NCI-H446 treated with DMSO at 0.1 percent for 48 hours (cell line): ENCODE measurements around the gene MLX.
"Not testable (repeated sequence)": the region's sequence is repeated elsewhere in the genome, so short reads cannot be mapped to it uniquely, and the experiment has no call there.

Experiments used
- DNase-seq: peaks from one replicate; lab custom pipeline; 2025; lab: John Stamatoyannopoulos, UW

The MLX gene

DNA sequence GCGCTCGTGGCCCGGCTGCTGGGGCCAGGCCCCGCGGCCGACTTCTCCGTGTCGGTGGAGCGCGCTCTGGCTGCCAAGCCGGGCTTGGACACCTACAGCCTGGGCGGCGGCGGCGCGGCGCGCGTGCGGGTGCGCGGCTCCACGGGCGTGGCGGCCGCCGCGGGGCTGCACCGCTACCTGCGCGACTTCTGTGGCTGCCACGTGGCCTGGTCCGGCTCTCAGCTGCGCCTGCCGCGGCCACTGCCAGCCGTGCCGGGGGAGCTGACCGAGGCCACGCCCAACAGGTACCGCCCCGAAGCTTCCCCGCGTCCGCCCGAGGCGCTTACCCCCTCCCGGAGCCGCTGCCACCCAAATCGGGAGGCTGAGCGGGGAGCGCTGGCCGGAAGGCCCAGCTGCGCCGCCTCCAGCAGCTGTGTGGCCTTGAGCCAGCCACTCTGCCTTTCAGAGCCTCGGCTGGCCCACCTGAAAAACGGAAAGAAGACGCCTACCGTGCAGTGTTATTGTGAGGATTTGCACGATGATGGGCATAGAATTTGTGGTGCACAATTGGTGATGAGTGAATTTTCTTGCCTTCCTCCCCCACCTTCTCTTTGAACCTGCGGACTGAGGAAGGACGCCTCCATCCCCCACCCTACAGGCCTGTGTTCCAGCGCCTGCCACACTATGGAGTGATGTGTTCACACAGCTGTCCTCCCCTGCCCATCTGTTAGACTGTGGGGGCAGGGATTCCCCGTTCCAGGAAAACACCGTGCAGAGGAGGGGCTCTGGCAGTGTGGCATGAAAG is 30.3 kb upstream of the MLX start:
- DNase-seq = peak; percentile 26

DNA sequence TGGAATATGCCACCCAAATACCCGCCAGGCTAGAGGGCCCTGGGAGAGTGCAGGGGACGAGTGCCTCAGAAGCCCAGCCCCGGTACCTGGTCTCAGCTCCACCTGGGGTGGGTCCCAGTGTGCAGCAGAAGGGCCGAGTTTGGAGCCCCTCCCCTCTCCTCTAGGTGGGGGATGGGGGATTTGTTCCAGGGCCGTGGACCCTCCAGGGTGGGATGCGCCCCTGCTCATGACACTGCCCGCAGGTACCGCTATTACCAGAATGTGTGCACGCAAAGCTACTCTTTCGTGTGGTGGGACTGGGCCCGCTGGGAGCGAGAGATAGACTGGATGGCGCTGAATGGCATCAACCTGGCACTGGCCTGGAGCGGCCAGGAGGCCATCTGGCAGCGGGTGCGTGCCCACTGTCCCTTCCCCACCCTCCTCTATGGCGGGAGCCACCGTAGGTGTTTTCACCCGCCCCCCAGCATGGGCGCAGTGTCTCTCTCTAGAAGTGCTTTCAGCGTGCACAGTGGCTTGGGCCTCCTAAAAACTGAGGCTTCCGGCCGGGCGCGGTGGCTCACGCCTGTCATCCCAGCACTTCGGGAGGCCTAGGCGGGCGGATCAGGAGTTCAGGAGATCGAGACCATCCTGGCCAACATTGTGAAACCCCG is 29.6 kb upstream of the MLX start:
- no peak for DNase-seq

DNA sequence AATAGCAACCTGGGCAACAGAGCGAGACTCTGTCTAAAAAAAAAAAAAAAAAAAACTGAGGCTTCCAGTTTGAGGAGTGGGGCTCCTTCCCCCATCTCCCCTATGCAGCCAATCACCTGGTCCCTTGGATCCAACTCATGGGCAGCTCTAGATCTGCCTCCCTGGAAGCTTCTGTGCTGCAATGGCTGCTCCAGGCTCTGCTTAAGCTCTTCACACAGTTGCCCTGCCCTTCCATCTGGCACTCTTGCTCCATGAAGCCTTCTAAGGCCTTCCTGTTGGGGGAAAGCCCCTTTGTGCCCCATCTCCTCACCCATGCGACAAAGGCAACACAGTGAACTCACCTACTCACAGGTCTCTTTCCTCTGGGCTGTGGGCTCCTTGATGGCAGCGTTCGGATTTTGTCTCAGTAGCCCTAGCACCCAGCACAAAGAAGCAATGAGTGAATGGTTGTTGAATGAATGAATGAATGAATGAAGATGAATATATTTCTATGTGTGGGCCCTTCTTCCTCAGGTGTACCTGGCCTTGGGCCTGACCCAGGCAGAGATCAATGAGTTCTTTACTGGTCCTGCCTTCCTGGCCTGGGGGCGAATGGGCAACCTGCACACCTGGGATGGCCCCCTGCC is 29.0 kb upstream of the MLX start:
- DNase-seq = no peak

DNA sequence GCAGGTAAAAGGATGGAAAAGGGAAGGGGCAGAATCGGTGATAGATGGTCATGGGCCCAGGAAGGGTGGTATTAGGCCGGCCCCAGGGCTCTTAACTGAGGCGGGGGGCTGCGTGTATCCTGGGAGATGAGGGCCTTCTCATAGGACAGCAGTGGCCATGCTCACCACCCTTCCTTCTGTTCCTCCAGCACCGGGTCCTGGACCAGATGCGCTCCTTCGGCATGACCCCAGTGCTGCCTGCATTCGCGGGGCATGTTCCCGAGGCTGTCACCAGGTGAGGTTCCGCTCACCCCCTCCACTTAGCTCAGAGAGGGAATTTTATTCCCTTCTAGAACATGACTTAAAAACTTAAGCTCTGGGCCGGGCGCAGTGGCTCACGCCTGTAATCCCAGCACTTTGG is 28.4 kb upstream of the MLX start:
- DNase-seq = no peak

DNA sequence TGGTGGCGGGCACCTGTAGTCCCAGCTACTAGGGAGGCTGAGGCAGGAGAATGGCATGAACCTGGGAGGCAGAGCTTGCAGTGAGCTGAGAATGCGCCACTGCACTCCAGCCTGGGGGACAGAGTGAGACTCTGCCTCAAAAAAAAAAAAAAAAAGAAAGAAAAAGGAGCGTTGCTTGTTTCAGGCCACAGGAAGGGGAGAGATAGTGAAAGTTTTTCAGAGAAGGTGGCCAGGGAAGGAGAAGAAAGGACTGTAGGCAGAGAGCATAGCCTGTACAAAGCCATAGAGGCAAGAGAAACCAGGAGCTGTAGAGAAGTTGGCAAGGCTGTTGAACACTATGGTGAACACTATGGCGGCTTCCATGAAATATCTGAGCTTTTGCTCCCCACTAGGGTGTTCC is 26.3 kb upstream of the MLX start:
- DNase-seq = not testable (repeated sequence)

DNA sequence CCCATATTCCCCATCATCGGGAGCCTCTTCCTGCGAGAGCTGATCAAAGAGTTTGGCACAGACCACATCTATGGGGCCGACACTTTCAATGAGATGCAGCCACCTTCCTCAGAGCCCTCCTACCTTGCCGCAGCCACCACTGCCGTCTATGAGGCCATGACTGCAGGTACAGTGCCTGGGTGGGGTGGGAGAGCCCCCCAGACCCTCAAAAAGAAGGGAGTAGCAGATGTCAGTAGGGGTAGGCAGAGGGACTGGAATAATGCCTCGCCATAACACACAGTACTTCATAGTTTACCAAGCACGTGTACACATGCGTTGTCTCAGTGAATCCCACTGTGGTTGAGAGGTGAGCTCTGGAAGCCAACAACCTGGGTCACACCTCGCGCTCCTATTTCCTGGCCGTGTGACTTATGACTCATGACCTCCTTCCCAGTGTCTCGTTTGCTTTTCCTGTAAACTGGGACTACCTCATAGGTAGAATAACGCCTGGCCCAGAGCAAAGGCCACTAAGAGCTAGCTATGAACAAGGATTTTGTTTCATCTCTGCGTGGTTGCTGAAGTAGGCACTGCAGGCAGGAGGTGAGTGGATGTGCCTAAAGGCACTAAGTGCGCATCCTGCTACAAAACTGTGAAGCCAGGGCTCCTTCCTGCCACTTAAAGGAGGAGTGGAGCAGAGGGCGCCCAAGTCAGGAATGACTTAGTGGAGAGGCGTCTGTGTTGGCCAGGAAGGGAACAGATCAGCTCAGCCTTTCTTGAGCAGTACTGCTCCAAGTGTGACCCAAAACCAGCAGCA is 25.7 kb upstream of the MLX start:
- DNase-seq = no peak

DNA sequence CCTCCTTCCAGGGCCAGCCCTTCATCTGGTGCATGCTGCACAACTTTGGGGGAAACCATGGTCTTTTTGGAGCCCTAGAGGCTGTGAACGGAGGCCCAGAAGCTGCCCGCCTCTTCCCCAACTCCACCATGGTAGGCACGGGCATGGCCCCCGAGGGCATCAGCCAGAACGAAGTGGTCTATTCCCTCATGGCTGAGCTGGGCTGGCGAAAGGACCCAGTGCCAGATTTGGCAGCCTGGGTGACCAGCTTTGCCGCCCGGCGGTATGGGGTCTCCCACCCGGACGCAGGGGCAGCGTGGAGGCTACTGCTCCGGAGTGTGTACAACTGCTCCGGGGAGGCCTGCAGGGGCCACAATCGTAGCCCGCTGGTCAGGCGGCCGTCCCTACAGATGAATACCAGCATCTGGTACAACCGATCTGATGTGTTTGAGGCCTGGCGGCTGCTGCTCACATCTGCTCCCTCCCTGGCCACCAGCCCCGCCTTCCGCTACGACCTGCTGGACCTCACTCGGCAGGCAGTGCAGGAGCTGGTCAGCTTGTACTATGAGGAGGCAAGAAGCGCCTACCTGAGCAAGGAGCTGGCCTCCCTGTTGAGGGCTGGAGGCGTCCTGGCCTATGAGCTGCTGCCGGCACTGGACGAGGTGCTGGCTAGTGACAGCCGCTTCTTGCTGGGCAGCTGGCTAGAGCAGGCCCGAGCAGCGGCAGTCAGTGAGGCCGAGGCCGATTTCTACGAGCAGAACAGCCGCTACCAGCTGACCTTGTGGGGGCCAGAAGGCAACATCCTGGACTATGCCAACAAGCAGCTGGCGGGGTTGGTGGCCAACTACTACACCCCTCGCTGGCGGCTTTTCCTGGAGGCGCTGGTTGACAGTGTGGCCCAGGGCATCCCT is 23.5 kb upstream of the MLX start:
- no peak for DNase-seq

DNA sequence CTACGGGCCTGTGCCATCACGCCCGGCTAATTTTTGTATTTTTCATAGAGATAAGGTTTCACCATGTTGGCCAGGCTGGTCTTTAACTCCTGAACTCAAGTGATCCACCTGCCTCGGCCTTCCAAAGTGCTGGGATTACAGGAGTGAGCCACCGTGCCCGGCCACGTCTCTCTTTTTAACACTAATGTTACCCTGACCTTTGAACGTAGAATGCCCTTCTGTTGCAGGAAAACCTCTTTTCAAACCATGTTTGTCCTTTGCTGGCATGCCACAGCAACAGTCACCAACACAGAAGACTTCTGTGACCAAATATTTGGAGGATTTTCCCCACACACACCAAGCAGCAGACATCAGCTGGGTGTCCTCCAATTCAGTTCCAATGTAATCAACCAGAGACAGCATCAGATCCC is 22.0 kb upstream of the MLX start:
- no peak for DNase-seq

DNA sequence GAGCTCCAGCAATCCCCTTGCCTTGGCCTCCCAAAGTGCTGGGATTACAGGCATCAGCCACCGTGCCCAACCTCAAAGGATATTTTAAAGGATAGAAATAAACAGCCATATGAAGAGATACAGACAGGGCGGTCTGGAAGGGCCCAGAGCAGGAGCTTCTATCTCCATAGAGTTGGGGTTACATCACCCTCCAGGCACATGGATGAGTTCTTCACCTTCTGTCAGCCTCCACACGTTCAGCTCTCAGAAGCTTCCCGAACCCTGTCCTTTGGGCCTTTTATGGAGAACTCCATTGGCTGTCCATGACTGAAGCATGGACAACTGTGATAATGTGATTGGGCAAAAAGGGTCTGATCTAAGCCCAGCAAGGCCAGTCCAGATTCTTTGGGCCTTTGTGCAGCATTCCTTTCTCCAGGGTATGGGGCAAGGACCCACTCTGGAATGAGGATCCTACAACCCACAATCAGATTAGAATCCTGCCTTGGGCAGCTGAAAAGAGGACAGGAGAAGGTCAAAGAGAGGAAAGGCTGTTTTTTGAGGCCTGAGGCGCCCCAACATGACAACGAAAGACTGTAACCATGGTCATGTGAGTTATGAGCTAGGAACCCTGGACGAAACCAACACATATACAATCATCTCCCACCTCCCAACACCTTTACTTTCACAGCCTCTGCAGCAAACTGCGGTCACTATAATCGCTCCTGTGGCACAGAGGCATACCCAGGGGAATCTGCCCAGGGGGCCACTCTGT is 21.0 kb upstream of the MLX start:
- not testable (repeated sequence) for DNase-seq

DNA sequence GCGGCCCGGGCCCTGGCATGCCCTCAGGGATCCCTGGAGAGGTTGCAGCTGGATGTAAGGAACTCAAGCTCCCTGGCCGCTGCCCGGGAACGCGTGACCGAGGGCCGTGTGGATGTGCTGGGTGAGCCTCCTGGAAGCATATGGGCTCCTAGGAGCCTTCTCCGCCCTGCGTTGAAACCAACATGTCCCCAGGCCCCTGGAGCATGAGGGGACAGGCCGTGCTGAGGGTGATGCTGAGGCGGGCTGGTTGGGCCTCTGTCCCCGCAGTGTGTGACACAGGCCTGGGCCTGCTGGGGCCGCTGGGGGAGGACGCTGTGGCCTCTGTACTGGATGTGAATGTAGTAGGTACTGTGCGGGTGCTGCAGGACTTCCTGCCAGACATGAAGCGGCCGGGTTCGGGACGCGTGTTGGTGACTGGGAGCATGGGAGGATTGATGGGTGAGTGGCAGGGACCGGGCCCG is 19.9 kb upstream of the MLX start:
- DNase-seq = no peak

DNA sequence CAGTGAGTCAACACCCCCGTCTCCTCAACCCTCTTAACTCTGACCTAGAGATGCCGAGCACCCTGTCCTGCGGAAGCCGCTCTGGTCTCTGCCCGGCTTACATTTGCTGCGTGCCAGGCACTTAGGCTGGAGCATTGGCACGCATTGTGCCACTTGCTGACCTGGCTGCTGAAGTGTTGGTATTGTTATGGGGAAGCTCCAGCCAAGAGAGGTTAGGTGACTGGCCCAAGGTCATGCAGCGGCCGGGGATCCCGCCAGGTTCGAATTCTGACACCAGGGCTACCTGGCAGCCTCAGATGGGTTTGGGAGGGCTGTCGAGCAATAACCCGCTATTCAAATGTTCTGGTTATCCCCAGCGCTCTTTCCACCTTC is 19.2 kb upstream of the MLX start:
- no peak for DNase-seq

DNA sequence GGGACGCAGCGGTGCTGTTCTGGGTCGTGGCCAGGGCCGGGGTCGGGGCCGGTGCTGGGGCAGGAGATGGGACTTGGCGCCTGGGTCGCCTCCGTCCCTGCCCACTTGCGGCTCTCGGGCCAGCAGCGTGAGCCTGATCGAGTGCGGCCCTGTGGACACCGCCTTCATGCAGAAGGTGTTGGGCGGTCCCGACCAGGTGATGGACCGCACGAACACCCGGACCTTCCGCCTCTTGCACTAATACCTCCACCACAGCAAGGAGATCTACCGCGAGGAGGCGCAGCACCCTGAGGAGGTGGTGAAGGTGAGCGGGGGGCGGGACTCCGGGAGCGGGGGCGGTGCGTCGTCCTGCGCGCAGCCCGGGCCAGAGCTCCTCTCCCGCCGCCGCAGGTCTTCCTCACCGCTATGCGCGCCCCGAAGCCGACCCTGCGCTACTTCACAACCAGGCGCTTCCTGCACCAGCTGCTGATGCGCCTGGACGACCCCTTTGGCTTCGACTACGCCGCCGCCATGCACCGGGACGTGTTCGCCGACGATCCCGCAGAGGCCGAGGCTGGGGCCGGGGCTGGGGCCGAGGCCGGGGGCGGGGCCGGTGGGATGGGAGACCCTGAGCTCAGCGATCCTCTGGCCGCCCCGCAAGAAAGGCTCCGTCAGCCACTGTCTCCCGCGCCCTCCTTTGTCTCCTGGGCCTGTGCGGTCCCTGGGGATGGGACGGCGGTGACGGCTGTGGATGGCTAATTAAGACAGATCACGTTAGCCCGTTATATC is 18.6 kb upstream of the MLX start:
- DNase-seq = no peak

DNA sequence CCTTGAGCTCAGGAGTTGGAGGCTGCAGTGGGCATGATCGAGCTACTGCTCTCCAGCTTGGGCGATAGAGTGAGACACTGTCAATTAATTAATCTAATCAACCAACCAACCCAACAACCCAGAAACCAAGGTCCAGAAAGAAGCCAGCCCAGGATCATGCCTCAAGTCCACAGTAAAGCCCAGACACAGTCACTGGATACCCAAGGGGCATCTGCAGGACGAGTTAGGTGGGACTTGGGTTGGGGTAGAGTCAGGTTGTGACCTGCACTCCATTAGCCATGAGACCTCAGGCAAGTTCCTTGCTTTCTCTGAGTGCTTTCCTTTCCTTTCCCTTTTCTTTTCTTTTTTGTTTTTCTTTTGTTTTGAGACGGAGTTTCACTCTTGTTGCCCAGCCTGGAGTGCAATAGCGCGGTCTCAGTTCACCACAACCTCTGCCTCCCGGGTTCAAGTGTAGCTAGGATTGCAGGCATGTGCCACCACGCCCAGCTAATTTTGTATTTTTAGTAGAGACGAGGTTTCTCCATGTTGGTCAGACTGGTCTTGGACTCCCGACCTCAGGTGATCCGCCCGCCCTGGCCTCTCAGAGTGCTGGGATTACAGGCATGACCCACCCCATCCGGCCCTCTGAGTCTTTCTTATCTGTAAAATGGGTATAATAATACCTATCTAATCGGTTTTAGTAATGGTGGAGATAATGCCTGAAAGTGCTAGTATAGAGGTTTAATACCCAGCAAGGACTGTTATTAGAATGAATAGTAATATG is 17.7 kb upstream of the MLX start:
- DNase-seq = no peak

DNA sequence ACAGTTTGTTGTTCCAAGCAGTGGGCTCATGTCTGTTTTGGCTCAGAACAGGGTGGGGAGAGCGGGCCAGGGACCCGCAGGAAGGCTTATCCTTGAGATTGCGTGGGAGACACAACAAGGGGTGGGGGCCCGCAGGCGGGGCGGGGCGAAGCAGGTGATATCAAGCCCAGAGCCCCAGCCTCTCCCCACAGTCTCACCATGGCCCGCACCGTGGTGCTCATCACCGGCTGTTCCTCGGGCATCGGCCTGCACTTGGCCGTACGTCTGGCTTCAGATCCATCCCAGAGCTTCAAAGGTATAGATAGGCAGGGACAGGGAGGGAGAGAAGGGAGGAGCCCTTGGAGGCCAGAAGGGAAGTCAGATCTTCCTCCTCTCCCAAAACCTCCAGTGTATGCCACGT is 14.2 kb upstream of the MLX start, which contains the start of gene HSD17B1:
TSS of gene HSD17B1 (plus strand) at position 188 of the 400 bp plus-strand sequence. CDS start at position 199, 11 bp downstream.
- DNase-seq = not testable (repeated sequence)

DNA sequence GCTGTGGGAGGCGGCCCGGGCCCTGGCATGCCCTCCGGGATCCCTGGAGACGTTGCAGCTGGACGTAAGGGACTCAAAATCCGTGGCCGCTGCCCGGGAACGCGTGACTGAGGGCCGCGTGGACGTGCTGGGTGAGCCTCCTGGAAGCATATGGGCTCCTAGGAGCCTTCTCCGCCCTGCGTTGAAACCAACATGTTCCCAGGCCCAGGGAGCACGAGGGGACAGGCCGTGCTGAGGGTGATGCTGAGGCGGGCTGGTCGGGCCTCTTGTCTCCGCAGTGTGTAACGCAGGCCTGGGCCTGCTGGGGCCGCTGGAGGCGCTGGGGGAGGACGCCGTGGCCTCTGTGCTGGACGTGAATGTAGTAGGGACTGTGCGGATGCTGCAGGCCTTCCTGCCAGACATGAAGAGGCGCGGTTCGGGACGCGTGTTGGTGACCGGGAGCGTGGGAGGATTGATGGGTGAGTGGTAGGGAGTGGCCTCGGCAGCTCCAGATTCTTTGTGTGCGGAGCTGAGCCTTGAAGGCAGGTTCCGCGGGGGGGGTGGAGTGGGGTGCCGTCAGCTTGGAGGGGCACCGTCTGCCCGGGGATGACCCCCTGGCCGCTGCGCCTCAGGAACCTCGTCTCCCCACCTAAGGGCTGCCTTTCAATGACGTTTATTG is 13.6 kb upstream of the MLX start:
- no peak for DNase-seq

DNA sequence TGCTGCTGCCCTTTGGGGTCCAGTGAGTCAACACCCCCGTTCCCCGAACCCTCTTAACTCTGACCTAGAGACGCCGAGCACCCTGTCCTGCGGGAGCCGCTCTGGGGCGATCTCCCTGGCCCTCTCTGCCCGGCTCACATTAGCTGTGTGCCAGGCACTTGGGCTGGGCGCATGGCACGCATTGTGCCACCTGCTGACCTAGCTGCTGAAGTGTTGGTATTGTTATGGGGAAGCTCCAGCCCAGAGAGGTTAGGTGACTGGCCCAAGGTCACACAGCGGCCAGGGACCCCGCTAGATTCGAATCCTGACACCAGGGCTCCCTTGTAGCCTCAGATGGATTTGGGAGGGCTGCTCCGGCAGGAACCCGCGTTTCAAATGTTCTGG is 13.0 kb upstream of the MLX start:
- DNase-seq = no peak

DNA sequence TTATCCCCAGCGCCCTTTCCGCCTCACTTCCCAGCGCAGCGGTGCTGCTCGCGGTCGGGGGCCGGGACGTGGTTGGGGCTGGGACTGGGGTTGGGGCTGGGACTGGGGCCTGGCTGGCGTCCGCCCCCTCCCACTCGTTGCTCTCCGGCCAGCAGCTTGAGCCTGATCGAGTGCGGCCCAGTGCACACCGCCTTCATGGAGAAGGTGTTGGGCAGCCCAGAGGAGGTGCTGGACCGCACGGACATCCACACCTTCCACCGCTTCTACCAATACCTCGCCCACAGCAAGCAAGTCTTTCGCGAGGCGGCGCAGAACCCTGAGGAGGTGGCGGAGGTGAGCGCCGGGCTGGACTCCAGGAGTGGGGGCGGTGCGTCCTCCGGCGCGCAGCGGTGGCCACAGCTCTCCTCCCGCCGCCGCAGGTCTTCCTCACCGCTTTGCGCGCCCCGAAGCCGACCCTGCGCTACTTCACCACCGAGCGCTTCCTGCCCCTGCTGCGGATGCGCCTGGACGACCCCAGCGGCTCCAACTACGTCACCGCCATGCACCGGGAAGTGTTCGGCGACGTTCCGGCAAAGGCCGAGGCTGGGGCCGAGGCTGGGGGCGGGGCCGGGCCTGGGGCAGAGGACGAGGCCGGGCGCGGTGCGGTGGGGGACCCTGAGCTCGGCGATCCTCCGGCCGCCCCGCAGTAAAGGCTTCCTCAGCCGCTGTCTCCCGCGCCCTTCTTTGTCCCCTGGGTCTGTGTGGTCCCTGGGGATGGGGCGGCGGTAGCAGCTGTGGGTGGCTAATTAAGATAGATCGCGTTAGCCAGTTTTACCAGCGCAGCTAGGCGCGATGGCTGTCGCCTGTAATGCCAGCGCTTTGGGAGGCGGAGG is 12.4 kb upstream of the MLX start:
- DNase-seq = peak; percentile 32
